Activated T-cell treated with anti-CD3 and anti-CD28 coated beads for 24 hours (primary cell): ENCODE data around the gene F2.
"Not testable (repeated sequence)": the region's sequence is repeated elsewhere in the genome, so short reads cannot be mapped to it uniquely, and the experiment has no call there.

Experiments used
- DNase-seq: peaks from one replicate; pipeline ENCODE4 v3.0.0-alpha.2; 2020; ENCODE audit warnings: low read depth

F2 gene

GRCh38 chr11:46719048-46719542 is at the start of gene F2:
Gene F2, plus strand, starts transcription at chr11:46719213. Its CDS starts 23 bp downstream, at chr11:46719236.
- DNase-seq, result no peak

GRCh38 chr11:46669711-46670139 is 49.3 kb upstream of the F2 start:
- DNase-seq, result no peak

- not testable (repeated sequence) for DNase-seq
Measured at GRCh38 chr11:46670521-46670920, 48.5 kb upstream of the F2 start.

GRCh38 chr11:46671958-46672315 is 47.1 kb upstream of the F2 start:
- DNase-seq, result no peak

- DNase-seq, result no peak
Measured at GRCh38 chr11:46672381-46672839, 46.6 kb upstream of the F2 start.

GRCh38 chr11:46673713-46674462 is 45.1 kb upstream of the F2 start:
- no peak for DNase-seq

GRCh38 chr11:46674463-46675287 is 44.3 kb upstream of the F2 start:
- no peak for DNase-seq

GRCh38 chr11:46675288-46675851 is 43.6 kb upstream of the F2 start:
- DNase-seq, result no peak

- no peak for DNase-seq
Measured at GRCh38 chr11:46675949-46676348, 43.1 kb upstream of the F2 start.

- DNase-seq, result no peak
Measured at GRCh38 chr11:46676436-46677158, 42.4 kb upstream of the F2 start.

GRCh38 chr11:46677169-46677568 is 41.8 kb upstream of the F2 start:
- DNase-seq, result no peak

- DNase-seq, result no peak
Measured at GRCh38 chr11:46677991-46678740, 40.8 kb upstream of the F2 start.

- no peak for DNase-seq
Measured at GRCh38 chr11:46678741-46679130, 40.3 kb upstream of the F2 start.

- DNase-seq, result no peak
Measured at GRCh38 chr11:46679241-46680163, 39.5 kb upstream of the F2 start.

GRCh38 chr11:46680164-46680760 is 38.8 kb upstream of the F2 start:
- no peak for DNase-seq

GRCh38 chr11:46680815-46681214 is 38.2 kb upstream of the F2 start:
- no peak for DNase-seq

GRCh38 chr11:46681814-46682213 is 37.2 kb upstream of the F2 start:
- DNase-seq, result no peak

- no peak for DNase-seq
Measured at GRCh38 chr11:46682773-46683752, 36.0 kb upstream of the F2 start.

GRCh38 chr11:46684367-46684766 is 34.6 kb upstream of the F2 start:
- DNase-seq, result no peak
